Parathyroid adenoma (tissue), 2 donors: ENCODE measurements around the gene STAC.
A peak's percentile ranks its signal among the peaks of the same experiment; 100 is the strongest.
"Not testable (repeated sequence)": the region's sequence is repeated elsewhere in the genome, so short reads cannot be mapped to it uniquely, and the experiment has no call there.

Experiments used
- H2AFZ ChIP-seq: fragments of 300-600 bp; sonication (generic); one replicate; pipeline ENCODE4 v1.7.0; 2017; ENCODE audit warnings: antibody characterized with exemption, mild to moderate bottlenecking
- H3K27ac ChIP-seq: fragments of 300-600 bp; sonication (generic); one replicate; pipeline ENCODE4 v1.7.0; 2017
- H3K27me3 ChIP-seq: fragments of 300-600 bp; sonication (generic); one replicate; pipeline ENCODE4 v1.7.0; 2017; ENCODE audit warnings: low read length; ENCODE audit not compliant: control insufficient read depth, insufficient read depth
- H3K36me3 ChIP-seq: fragments of 300-600 bp; sonication (generic); one replicate; pipeline ENCODE4 v1.7.0; 2017; ENCODE audit warnings: low read length; ENCODE audit not compliant: control insufficient read depth, insufficient read depth
- H3K4me1 ChIP-seq: fragments of 300-600 bp; sonication (generic); one replicate; pipeline ENCODE4 v1.7.0; 2017; ENCODE audit warnings: control low read depth
- H3K4me2 ChIP-seq: fragments of 300-600 bp; sonication (generic); one replicate; pipeline ENCODE4 v1.7.0; 2017; ENCODE audit warnings: low read length
- H3K4me3 ChIP-seq: fragments of 300-600 bp; sonication (generic); one replicate; pipeline ENCODE4 v1.7.0; 2017; ENCODE audit warnings: low read depth, low read length
- H3K79me2 ChIP-seq: fragments of 300-600 bp; sonication (generic); one replicate; pipeline ENCODE4 v1.7.0; 2017; ENCODE audit warnings: control low read depth
- H3K9ac ChIP-seq: fragments of 300-600 bp; sonication (generic); one replicate; pipeline ENCODE4 v1.7.0; 2017; ENCODE audit warnings: mild to moderate bottlenecking
- H3K9me3 ChIP-seq: fragments of 300-600 bp; sonication (generic); one replicate; pipeline ENCODE4 v1.7.0; 2017; ENCODE audit warnings: low read length; ENCODE audit not compliant: control insufficient read depth
- CTCF ChIP-seq: fragments of 300-600 bp; sonication (generic); IDR thresholded peaks from one replicate; pipeline ENCODE4 v1.7.0; 2017; ENCODE audit warnings: antibody characterized with exemption, mild to moderate bottlenecking
- donor health status: primary hyperparathyroidism.

The STAC gene

GRCh38 chr3:36558961-36559360 is 178.7 kb downstream of the STAC start:
- H3K9me3 ChIP-seq = no peaks in the 10 kb centered on the region
- no peaks in the 10 kb centered on the region for H3K36me3 ChIP-seq
- H3K27me3 ChIP-seq = no peaks in the 10 kb centered on the region
- no peak for TF ChIP-seq CTCF
- H3K4me2 ChIP-seq = no peak overlapping the region
- H3K4me3 ChIP-seq = no peak overlapping the region
- peaks cover 15% of the 10 kb centered on the region for H3K4me1 ChIP-seq
- H3K27ac ChIP-seq = no peak overlapping the region
- H3K79me2 ChIP-seq = no peaks in the 10 kb centered on the region
- no peak overlapping the region for H3K9ac ChIP-seq
- H2AFZ ChIP-seq = no peak overlapping the region

- Histone ChIP-seq H3K27ac (no peak overlapping the region), H2AFZ (peak overlapping the region; percentile 38), H3K36me3 (no peaks in the 10 kb centered on the region), H3K9ac (no peak overlapping the region), H3K9me3 (no peaks in the 10 kb centered on the region), H3K4me2 (no peak overlapping the region), H3K27me3 (no peaks in the 10 kb centered on the region), H3K4me1 (peaks cover 15% of the 10 kb centered on the region), H3K4me3 (no peak overlapping the region), H3K79me2 (no peaks in the 10 kb centered on the region)
- no peak for TF ChIP-seq CTCF
Observed at GRCh38 chr3:36560685-36561084, 180.4 kb downstream of the STAC start.

GRCh38 chr3:36561601-36562000 is 181.3 kb downstream of the STAC start:
- H3K9ac ChIP-seq = no peak overlapping the region
- no peaks in the 10 kb centered on the region for H3K79me2 ChIP-seq
- H3K9me3 ChIP-seq = no peaks in the 10 kb centered on the region
- H2AFZ ChIP-seq = no peak overlapping the region
- no peak overlapping the region for H3K4me2 ChIP-seq
- H3K27me3 ChIP-seq = no peaks in the 10 kb centered on the region
- no peak overlapping the region for H3K27ac ChIP-seq
- TF ChIP-seq CTCF = no peak
- H3K4me1 ChIP-seq = peaks cover 15% of the 10 kb centered on the region
- H3K36me3 ChIP-seq = no peaks in the 10 kb centered on the region
- no peak overlapping the region for H3K4me3 ChIP-seq

GRCh38 chr3:36562945-36563344 is 182.6 kb downstream of the STAC start:
- H2AFZ ChIP-seq = no peak overlapping the region
- H3K79me2 ChIP-seq = no peaks in the 10 kb centered on the region
- no peak for TF ChIP-seq CTCF
- no peak overlapping the region for H3K27ac ChIP-seq
- H3K36me3 ChIP-seq = no peaks in the 10 kb centered on the region
- H3K9ac ChIP-seq = no peak overlapping the region
- no peaks in the 10 kb centered on the region for H3K9me3 ChIP-seq
- no peak overlapping the region for H3K4me2 ChIP-seq
- H3K27me3 ChIP-seq = no peaks in the 10 kb centered on the region
- no peak overlapping the region for H3K4me3 ChIP-seq
- peaks cover 7% of the 10 kb centered on the region for H3K4me1 ChIP-seq

- Histone ChIP-seq H3K9ac (no peak overlapping the region), H3K9me3 (no peaks in the 10 kb centered on the region), H3K79me2 (no peaks in the 10 kb centered on the region), H3K4me3 (no peak overlapping the region), H3K4me2 (no peak overlapping the region), H2AFZ (no peak overlapping the region), H3K4me1 (no peaks in the 10 kb centered on the region), H3K36me3 (no peaks in the 10 kb centered on the region), H3K27me3 (no peaks in the 10 kb centered on the region), H3K27ac (no peak overlapping the region)
- no peak for TF ChIP-seq CTCF
Observed at GRCh38 chr3:36575241-36575640, 194.9 kb downstream of the STAC start.

GRCh38 chr3:36578418-36578817 is 198.1 kb downstream of the STAC start:
- not testable (repeated sequence) for H3K79me2 ChIP-seq, H3K9ac ChIP-seq, H3K4me1 ChIP-seq, H3K27ac ChIP-seq, H3K4me3 ChIP-seq, H2AFZ ChIP-seq, H3K36me3 ChIP-seq, H3K4me2 ChIP-seq, H3K9me3 ChIP-seq, H3K27me3 ChIP-seq
